Measurements from ENCODE around the gene MYBPHL.

The MYBPHL gene

GRCh38 chr1:109295712-109296415 lies 10.9 kb downstream of the MYBPHL start (continued):
- no peak for TF ChIP-seq ZNF26 (tag by site-specific recombination; IDR thresholded peaks at IDR 0.05)
- no peak for TF ChIP-seq ZNF560 (tag by site-specific recombination; IDR thresholded peaks at IDR 0.05; ENCODE audit: borderline replicate concordance)
- TF ChIP-seq, protein P1, sequence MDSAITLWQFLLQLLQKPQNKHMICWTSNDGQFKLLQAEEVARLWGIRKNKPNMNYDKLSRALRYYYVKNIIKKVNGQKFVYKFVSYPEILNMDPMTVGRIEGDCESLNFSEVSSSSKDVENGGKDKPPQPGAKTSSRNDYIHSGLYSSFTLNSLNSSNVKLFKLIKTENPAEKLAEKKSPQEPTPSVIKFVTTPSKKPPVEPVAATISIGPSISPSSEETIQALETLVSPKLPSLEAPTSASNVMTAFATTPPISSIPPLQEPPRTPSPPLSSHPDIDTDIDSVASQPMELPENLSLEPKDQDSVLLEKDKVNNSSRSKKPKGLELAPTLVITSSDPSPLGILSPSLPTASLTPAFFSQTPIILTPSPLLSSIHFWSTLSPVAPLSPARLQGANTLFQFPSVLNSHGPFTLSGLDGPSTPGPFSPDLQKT (IDR thresholded peaks at IDR 0.05; ENCODE audit: borderline replicate concordance, low read depth, low read length) = no peak
- TF ChIP-seq, protein P2, sequence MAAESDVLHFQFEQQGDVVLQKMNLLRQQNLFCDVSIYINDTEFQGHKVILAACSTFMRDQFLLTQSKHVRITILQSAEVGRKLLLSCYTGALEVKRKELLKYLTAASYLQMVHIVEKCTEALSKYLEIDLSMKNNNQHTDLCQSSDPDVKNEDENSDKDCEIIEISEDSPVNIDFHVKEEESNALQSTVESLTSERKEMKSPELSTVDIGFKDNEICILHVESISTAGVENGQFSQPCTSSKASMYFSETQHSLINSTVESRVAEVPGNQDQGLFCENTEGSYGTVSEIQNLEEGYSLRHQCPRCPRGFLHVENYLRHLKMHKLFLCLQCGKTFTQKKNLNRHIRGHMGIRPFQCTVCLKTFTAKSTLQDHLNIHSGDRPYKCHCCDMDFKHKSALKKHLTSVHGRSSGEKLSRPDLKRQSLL (tag by site-specific recombination; IDR thresholded peaks at IDR 0.05) = no peak
- TF ChIP-seq ZFP41 (tag by site-specific recombination; IDR thresholded peaks at IDR 0.05; ENCODE audit: borderline replicate concordance) = no peak

- Histone ChIP-seq H3K9me3 (ENCODE audit: control insufficient read depth, insufficient read depth, low read depth, low read length) (no peaks in the 10 kb centered on the region), H3K4me1 (ENCODE audit: control insufficient read depth, insufficient read depth, low read length) (no peaks in the 10 kb centered on the region), H3K36me3 (ENCODE audit: control insufficient read depth in 2 of 2, insufficient read depth in 1 of 2, low read length in 2 of 2) (no peaks in the 10 kb centered on the region), H3K27ac (ENCODE audit: extremely low read depth, low read depth, low read length) (no peak overlapping the region), H3K4me3 (ENCODE audit: low read depth, low read length) (no peak overlapping the region)
- ChIA-PET POLR2A (no interaction called here), CTCF (no interaction called here)
- TF ChIP-seq ZBTB20 (tag by site-specific recombination; IDR thresholded peaks at IDR 0.05) = no peak
- no peak for TF ChIP-seq HOXD13 (CRISPR knock-in tag; IDR thresholded peaks at IDR 0.05; ENCODE audit: borderline replicate concordance)
- TF ChIP-seq ZNF660 (tag by site-specific recombination; IDR thresholded peaks at IDR 0.05) = no peak
- no peak for TF ChIP-seq PBX3 (CRISPR knock-in tag; IDR thresholded peaks at IDR 0.05)
- no peak for TF ChIP-seq ZNF248 (tag by site-specific recombination; IDR thresholded peaks at IDR 0.05)
- TF ChIP-seq ZNF501 (tag by site-specific recombination; IDR thresholded peaks at IDR 0.05) = no peak
- no peak for TF ChIP-seq TCF7L2 (IDR thresholded peaks at IDR 0.05; ENCODE audit: borderline replicate concordance, low read depth, low read length)
- TF ChIP-seq ZNF792 (tag by site-specific recombination; IDR thresholded peaks at IDR 0.05) = no peak
- no peak for TF ChIP-seq ZNF747 (tag by site-specific recombination; IDR thresholded peaks at IDR 0.05)
- no peak for TF ChIP-seq ZNF837 (tag by site-specific recombination; IDR thresholded peaks at IDR 0.05)
- no peak for TF ChIP-seq ZNF2 (tag by site-specific recombination; IDR thresholded peaks at IDR 0.05)
- no peak for TF ChIP-seq ZNF184 (tag by site-specific recombination; IDR thresholded peaks at IDR 0.05)
- TF ChIP-seq ZNF423 (tag by site-specific recombination; IDR thresholded peaks at IDR 0.05) = no peak
- TF ChIP-seq ZXDB (tag by site-specific recombination; IDR thresholded peaks at IDR 0.05) = no peak
Observed at GRCh38 chr1:109294481-109294880, 12.3 kb downstream of the MYBPHL start.

- CTCF ChIA-PET = interaction anchor here (0.6 to 1.8 kb wide), 4 partner anchors 15 to 207 kb away, joined by 3 to 12 read pairs (median 3); partner anchors contain the start of gene SORT1
- TF ChIP-seq ZBTB7A (tag by site-specific recombination; IDR thresholded peaks at IDR 0.05; ENCODE audit: low read depth) (no peak), ZBTB17 (tag by site-specific recombination; IDR thresholded peaks at IDR 0.05) (no peak), ZNF670 (tag by site-specific recombination; IDR thresholded peaks at IDR 0.05; ENCODE audit: low read depth) (no peak), ZNF341 (tag by site-specific recombination; IDR thresholded peaks at IDR 0.05; ENCODE audit: low read depth) (no peak)
- TF ChIP-seq, protein P3, sequence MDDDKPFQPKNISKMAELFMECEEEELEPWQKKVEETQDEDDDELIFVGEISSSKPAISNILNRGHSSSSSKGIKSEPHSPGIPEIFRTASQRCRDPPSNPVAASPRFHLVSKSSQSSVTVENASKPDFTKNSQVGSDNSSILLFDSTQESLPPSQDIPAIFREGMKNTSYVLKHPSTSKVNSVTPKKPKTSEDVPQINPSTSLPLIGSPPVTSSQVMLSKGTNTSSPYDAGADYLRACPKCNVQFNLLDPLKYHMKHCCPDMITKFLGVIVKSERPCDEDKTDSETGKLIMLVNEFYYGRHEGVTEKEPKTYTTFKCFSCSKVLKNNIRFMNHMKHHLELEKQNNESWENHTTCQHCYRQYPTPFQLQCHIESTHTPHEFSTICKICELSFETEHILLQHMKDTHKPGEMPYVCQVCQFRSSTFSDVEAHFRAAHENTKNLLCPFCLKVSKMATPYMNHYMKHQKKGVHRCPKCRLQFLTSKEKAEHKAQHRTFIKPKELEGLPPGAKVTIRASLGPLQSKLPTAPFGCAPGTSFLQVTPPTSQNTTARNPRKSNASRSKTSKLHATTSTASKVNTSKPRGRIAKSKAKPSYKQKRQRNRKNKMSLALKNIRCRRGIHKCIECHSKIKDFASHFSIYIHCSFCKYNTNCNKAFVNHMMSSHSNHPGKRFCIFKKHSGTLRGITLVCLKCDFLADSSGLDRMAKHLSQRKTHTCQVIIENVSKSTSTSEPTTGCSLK (tag by site-specific recombination; IDR thresholded peaks at IDR 0.05) = no peak
- TF ChIP-seq, protein P4, sequence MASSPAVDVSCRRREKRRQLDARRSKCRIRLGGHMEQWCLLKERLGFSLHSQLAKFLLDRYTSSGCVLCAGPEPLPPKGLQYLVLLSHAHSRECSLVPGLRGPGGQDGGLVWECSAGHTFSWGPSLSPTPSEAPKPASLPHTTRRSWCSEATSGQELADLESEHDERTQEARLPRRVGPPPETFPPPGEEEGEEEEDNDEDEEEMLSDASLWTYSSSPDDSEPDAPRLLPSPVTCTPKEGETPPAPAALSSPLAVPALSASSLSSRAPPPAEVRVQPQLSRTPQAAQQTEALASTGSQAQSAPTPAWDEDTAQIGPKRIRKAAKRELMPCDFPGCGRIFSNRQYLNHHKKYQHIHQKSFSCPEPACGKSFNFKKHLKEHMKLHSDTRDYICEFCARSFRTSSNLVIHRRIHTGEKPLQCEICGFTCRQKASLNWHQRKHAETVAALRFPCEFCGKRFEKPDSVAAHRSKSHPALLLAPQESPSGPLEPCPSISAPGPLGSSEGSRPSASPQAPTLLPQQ (tag by site-specific recombination; IDR thresholded peaks at IDR 0.05) = no peak
Observed at GRCh38 chr1:109293026-109293425, 13.8 kb downstream of the MYBPHL start.

More at GRCh38 chr1:109293026-109293425, 13.8 kb downstream of the MYBPHL start:
- Histone ChIP-seq H3K4me1 (ENCODE audit: control insufficient read depth, insufficient read depth, low read length) (no peaks in the 10 kb centered on the region), H3K9me3 (ENCODE audit: control insufficient read depth, insufficient read depth, low read depth, low read length) (no peaks in the 10 kb centered on the region), H3K27ac (ENCODE audit: extremely low read depth, low read depth, low read length) (no peak overlapping the region), H3K36me3 (ENCODE audit: control insufficient read depth in 2 of 2, insufficient read depth in 1 of 2, low read length in 2 of 2) (no peaks in the 10 kb centered on the region), H3K4me3 (ENCODE audit: low read depth, low read length) (no peak overlapping the region)
- POLR2A ChIA-PET = interaction anchor here (2.3 kb wide), 1 partner anchor 10 kb away, joined by 9 read pairs; the partner anchor contains the start of gene PSRC1

Measured in HEK293 (cell line).